Spleen (tissue), 7 donors: ENCODE measurements around the gene TRPC6.

Experiments used
- CTCF ChIP-seq, 11 experiments: fragments of 200-600 bp in 7 of 11; fragments of 450-650 bp in 4 of 11; sonication (generic) in 4 of 11; IDR thresholded peaks in 8 of 11; conservative IDR thresholded peaks in 3 of 11; 1 replicate in 7 of 11; 2 replicates in 4 of 11; pipeline versions ENCODE4 v1.4.0 to v1.8.0; 2016 to 2021; ENCODE audit warnings: antibody characterized with exemption in 11 of 11, inconsistent platforms in 4 of 11, mild to moderate bottlenecking in 1 of 11
- POLR2A ChIP-seq, 3 donors: fragments of 450-650 bp; IDR thresholded peaks; one replicate each; pipeline ENCODE4 v1.5.1; 2017; ENCODE audit warnings: antibody characterized with exemption in 3 of 3, mild to moderate bottlenecking in 1 of 3
- POLR2AphosphoS5 ChIP-seq, 3 donors: sonication (generic); formaldehyde crosslinking; IDR thresholded peaks; one replicate each; pipeline ENCODE4 v1.5.1; 2017; ENCODE audit warnings: antibody characterized with exemption in 3 of 3
- donor health status: DM: no; HTN: no; CAD: no; lungs with moderate emphysema.
- donor health status: DM: no; HTN: no; CAD: no.
- donor health status: DM: no; HTN: no; CAD: no.

GRCh38 chr11:101510591-101510990 lies 73.2 kb downstream of the TRPC6 start:
- TF ChIP-seq CTCF (IDR thresholded peaks at IDR 0.05 in 8 of 11, conservative IDR thresholded peaks at IDR 0.05 in 3 of 11) (no peak), POLR2AphosphoS5 (IDR thresholded peaks at IDR 0.05) (no peak), POLR2A (IDR thresholded peaks at IDR 0.05) (no peak)
